Fibroblast of the aortic adventitia (primary cell): ENCODE measurements around the gene BICDL2. TPM values are rescaled to one million over a fixed set of nuclear protein-coding genes. Genes with fewer than 3 reads are reported as not detected.
"Not testable (repeated sequence)": the region's sequence is repeated elsewhere in the genome, so short reads cannot be mapped to it uniquely, and the experiment has no call there.

Experiments used
- DNase-seq: peaks from one replicate; pipeline ENCODE4 v3.0.0-alpha.2; 2010; ENCODE audit warnings: low read depth
- H3K4me3 ChIP-seq: 2 replicates; pipeline ENCODE4 v1.5.1; 2011; ENCODE audit warnings: low read depth, mild to moderate bottlenecking, control low read depth, low read length, moderate library complexity
- CTCF ChIP-seq: IDR thresholded peaks from 2 replicates; pipeline ENCODE4 v1.5.1; 2011; ENCODE audit warnings: mild to moderate bottlenecking, low read length, control low read depth, inconsistent platforms; ENCODE audit not compliant: insufficient read depth
- total RNA-seq: library from RNA; depleted of rRNA; stranded (reverse); fragments of >200 nt; gene quantifications from 2 replicates; pipeline ENCODE4 v1.2.3, GENCODE V29; 2012; ENCODE audit warnings: low replicate concordance

Gene BICDL2
- total RNA-seq, 1 donor, result not detected

GRCh38 chr16:3075523-3075915, 38.8 kb upstream of the BICDL2 start:
- peak; percentile 56 for DNase-seq
- no peak for TF ChIP-seq CTCF
- H3K4me3 ChIP-seq, result no peak overlapping the region

GRCh38 chr16:3074860-3075522, 38.2 kb upstream of the BICDL2 start:
- H3K4me3 ChIP-seq, result no peak overlapping the region
- no peak for TF ChIP-seq CTCF
- DNase-seq, result no peak

- DNase-seq, result no peak
- no peak for TF ChIP-seq CTCF
- H3K4me3 ChIP-seq, result no peak overlapping the region
Measured at GRCh38 chr16:3073448-3073847, 36.7 kb upstream of the BICDL2 start.

GRCh38 chr16:3072576-3073263, 36.0 kb upstream of the BICDL2 start:
- DNase-seq, H3K4me3 ChIP-seq: not testable (repeated sequence)

GRCh38 chr16:3072148-3072547, 35.4 kb upstream of the BICDL2 start:
- not testable (repeated sequence) for DNase-seq, H3K4me3 ChIP-seq

GRCh38 chr16:3071655-3072054, 34.9 kb upstream of the BICDL2 start:
- no peak for TF ChIP-seq CTCF
- H3K4me3 ChIP-seq, result no peak overlapping the region
- DNase-seq, result no peak

GRCh38 chr16:3070608-3071111, 33.9 kb upstream of the BICDL2 start:
- H3K4me3 ChIP-seq, result no peak overlapping the region
- DNase-seq, result no peak
- TF ChIP-seq CTCF, result no peak

- not testable (repeated sequence) for DNase-seq
Measured at GRCh38 chr16:3069146-3069545, 32.4 kb upstream of the BICDL2 start.

More at GRCh38 chr16:3069146-3069545, 32.4 kb upstream of the BICDL2 start:
- H3K4me3 ChIP-seq, result not testable (repeated sequence)
